Measurements from ENCODE around the gene NALCN.

NALCN gene

DNA sequence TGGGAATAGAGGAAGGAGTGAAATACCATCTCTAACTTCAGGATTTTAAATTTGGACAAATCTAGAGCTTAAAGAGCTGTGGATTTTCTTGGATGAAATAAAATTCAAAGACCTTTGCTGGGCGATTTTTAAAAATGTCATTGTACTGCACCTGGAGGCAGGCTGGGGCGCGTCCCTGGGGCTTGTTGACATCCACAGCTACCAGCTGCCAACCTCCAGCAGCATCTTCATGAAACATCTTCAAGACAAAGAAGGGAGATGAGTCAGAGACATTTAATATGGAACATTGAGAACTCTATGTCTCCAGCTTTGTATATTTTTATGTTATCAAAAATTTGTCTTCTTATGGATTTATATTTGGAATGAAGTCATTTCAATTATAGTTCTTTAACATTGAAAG is 132.5 kb downstream of the NALCN start:
- no peak for DNase-seq

- no peak for DNase-seq
Observed at GRCh38 chr13:101272886-101273285, 143.4 kb downstream of the NALCN start.

DNA sequence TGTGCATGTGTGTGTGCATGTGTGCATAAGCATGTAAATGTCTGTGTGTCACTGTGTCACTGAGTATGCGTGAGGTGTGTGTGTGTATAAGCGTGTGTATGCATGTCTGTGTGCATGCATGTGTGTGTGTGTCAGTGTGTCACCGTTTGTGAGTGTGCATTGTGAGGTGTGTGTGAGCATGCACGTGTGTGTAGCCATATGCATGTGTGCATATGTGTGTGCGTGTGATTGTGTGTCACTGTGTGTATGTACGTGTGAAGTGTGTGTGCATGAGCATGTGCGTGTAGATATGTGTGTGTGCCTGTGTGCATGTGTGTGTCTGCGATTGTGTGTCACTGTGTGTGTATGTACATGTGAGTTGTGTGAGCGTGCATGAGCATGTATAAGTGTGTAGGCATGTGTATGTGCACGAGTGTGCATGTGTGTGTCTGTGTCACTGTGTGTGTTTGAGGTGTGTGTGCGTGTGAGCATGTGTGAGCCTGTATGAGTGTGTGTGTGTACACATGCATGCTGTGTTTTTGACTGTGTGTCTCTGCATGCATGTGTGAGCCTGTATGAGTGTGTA is 144.5 kb downstream of the NALCN start:
- no peak for DNase-seq

DNA sequence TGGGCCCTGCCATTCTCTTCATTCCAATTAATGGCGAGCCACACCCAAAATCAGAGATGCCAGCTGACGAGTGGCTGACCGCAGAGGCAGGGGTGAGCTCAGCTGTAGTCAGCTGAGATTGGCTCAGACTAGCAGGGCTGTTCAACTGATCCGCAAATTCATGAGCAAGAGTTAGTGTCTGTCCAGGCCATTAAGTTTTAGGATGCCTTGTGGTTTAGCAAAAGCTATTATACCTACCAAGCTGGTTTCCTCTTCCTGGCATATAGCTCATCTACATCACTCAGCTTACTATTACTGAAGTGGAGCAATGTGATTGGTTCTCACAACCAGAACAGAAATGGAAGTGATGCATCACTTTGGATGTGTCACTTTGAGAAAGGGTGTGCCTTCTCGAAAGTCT is 148.7 kb downstream of the NALCN start:
- no peak for DNase-seq

- no peak for DNase-seq
Observed at GRCh38 chr13:101265934-101266333, 150.4 kb downstream of the NALCN start.

- no peak for DNase-seq
Observed at GRCh38 chr13:101264931-101265330, 151.4 kb downstream of the NALCN start.

DNA sequence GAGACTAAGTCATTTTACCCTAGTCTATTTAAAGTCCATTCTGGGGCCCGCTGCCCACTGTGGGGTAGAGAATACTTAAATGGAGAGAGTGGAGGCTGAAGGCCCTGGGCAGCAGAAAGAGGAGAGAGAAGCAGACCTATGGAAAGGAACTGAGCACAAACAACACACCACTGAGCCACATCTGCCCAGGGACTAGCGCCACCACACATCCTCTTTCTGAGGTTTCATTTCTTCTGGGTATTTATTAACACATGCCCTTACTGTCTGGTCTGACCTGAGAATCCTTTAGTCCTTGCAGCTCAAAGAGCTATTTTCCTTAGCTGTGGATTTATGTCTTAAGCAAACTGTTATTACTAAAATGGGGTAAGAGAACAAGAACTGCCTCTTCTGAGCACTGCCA is 154.0 kb downstream of the NALCN start:
- DNase-seq, result no peak

- DNase-seq, result no peak
Observed at GRCh38 chr13:101258509-101258908, 157.8 kb downstream of the NALCN start.

DNA sequence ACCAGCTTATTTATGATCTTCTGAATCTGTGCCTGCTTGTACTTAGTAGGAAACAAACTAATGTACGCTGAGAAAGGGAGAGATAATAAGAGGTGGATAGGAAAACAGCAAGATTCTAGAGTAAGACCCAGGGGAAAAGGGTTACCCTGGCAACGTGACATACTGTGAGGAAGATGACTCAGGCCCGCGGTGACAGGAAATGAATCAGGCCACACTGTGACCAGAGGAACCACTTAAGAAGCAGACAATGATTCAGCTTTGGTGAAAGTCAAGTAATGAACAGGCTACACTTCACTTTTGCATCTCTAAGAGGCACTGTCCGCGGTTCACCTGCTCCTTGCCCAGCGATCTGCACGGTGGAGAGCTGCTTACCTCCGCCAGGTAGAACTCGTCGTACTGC is 158.2 kb downstream of the NALCN start:
- DNase-seq, result peak; percentile 95

DNA sequence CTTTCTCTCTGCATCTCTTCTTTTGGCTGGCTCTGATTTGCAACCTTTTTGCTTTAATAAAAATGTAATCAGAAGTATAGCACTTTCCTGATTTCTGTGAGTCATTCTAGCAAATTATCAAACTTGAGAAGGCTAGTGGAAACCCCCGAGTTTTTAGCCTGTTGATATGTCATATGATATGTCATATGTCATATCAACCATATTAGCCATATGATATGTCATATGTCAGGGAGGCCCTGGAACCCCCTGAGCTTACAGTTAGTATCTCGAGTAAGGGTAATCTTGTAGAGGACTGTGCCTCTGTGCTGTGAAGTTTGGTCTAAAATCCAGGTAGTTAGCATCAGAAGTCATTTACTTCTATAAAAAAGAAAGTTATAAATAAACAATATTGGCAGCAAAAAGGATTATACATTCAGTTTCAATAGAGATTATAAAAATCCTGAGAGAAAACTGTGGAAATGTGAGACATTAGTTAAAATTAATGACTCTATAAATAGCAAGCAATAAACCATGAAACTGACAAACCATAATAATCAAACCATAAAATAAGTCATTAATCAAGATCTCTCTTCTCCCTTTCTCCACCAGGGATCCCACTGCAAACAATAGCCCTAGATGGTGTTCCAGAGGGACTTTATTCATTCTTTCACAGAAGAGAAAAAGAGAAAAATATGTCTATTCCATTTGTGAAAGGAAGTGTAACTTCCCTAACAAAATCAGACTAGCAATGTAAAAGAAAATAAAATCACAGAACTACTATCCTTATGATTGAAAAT is 167.4 kb downstream of the NALCN start:
- no peak for DNase-seq

GRCh38 chr13:101242720-101243119 is 173.6 kb downstream of the NALCN start:
- DNase-seq, result no peak

DNA sequence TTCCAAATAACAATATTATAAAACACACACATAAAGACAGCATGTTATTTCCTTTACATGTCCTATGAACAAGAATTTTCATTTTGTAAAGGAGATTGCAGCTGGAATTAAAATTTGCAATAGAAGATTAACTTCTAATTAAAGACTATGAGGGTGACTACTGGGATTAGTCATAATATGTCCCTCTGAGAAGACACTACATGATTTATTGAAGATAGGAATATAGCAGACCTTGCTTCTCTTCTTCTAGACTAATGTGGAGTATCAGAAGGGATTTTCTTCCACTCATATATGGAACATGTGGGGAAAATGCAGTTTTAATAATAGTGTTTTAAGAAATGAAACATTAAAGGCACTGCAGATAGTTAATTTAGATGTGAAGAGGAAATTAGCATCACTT is 177.8 kb downstream of the NALCN start:
- DNase-seq, result no peak

- peak; percentile 31 for DNase-seq
Observed at GRCh38 chr13:101231751-101232428, 184.4 kb downstream of the NALCN start.

DNA sequence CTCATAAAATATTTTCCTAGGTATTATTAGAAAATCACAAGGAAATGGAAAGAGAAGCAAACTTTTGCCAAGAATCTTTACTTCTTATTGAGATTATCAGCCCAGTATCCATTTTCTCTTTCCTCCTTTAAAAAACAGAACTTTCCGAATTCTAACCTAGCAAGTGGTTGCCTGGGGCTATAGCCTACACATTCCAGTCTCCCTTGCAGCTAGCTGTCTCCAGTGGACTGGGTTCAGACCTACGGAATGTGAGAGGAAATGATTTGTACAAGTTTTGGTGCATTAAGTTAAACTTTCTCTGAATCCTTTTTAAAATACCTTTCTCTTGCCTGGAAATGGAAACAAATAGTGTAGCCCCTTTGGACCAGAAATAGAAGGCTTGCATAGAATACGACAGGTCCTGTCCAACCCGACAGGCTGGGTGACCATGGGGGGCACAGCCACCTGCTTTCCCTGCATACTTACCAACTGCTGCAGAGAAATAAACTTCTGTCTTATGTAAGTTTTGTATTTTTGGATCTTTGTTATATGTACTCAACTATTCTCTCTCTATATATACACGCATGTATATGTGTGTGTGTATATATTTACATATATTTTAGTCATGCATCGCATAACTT is 185.9 kb downstream of the NALCN start:
- peak; percentile 4 for DNase-seq

DNA sequence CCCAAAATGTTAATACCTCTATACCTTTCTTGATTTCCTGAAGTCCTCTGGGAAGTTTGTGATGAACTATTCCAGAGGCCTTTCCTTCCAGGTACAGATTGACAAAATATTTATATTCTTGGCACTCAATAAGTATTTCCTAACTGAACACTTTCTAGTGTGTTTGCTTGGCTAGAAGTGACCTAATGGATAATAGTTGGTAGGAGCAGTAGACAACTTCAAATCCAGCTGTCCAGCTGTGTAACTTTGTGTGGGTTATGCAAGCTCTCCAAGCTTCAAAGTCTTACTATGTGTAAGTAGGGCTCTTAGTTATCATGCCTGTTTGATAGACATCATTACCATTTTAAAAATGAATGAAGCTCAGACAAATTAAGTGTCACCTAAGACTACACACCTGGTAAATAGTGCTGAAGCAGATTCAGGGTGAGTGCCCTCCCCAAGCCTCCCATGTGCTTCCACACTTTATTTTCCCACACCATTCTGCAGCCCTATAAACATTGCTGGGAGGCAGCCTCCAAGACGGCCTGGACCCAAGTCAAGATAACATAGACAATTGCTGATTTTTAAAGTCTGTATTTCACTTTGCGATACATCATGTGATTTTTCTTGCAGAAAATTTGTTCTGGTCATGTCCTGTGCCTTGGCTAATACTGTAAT is 196.6 kb downstream of the NALCN start:
- DNase-seq, result no peak

DNA sequence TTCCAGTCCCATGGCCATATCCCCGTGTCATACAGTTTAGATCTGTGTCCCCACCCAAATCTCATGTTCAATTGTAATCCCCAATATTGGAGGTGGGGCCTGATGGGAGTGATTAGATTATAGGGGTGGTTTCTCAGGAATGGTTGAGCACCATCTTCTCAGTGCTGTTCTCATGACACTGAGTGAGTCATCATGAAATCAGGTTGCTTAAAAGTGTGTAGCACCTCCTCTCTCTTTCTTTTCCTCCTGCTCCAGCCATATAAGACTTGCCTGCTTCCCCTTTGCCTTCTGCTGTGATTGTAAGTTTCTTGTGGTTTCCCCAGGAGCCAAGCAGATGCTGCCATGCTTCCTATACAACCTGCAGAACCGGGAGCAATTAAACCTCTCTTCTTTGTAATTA is 197.8 kb downstream of the NALCN start:
- no peak for DNase-seq

DNA sequence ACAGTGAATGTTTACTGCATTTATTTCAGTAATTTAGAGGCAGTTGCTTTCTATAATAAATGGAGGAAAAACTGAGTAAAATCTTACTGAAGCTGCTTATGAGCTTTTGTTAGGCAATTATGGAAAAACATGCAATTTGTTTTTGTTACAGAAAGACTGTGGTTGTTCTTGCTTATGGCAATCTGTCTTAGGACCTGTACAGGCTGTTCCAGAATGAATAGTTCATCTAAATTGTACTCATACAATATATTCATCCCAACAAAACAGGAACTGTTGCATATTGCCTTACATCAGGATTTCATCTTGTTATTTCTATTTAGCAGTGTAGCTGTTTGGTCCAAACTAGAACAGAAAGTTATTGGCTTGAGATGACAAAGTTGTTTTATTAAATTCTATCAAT is 199.2 kb downstream of the NALCN start:
- no peak for DNase-seq

GRCh38 chr13:101211261-101211660 is 205.0 kb downstream of the NALCN start:
- DNase-seq, result peak; percentile 71

DNA sequence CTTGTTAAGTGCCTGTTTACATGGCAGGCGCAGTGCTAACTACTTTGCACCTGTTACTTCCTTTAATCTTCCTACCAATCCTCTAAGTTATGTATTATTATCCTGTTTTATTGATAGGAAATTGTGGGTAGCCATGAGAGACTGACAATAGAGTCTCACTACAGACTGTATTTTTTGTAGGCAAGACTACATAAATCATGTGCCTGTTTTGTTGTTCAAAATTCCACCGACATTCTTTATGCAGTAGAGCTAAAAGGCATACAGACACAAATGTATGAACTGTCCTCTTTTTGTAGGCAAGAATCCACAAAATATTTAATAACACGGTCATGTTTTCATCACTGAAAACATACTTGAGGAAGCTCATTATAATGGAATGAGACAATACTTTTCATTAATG is 205.5 kb downstream of the NALCN start:
- DNase-seq, result peak; percentile 40

DNA sequence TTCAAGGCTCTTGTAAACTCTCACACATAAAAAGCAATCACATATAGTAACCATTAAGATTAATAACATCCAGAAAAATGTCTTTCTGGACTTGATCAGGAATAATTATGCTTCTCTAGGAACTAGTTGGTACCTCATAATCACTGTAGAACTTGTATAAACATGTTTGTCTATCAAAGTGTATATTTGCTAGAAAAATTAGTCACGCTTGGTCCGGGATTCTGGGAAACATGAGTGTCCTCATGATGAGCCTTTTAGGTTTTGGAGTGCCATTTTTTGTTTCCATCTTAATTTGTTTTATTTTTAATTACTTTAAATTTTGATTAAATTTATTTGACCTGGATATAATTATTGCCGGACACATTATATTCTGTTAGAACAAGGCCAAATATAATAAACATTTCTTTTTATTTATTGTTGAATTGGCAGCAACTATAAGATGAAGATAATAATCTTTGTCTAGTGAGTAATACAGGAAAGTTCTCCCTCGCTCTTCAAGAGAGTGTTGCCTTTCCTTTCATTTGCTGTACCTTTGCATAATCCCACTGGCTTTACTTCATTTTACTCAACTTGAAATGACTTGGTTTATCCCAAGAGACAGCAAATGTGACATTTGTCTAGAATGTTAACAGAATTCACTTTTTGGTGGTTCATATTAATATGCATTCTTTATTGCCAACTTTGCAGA is 207.0 kb downstream of the NALCN start:
- DNase-seq, result no peak

DNA sequence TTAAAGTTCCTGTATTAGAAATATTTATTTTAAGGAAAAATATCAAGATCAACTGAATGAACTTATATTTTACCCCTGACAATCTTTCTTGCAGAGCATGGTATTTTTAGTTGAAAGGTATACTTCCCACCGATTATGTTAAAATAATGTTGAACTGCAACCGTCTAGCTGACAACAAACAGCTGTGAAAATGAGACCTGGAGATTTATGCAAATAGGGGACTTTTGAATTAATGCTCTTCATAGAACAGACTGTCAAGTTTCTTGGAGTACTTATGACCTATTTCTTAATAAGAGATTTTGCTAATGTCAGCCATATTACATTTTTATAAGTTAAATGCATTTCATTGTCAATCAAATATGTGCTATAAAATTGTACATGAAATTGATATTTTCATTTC is 210.9 kb downstream of the NALCN start:
- DNase-seq, result no peak

DNA sequence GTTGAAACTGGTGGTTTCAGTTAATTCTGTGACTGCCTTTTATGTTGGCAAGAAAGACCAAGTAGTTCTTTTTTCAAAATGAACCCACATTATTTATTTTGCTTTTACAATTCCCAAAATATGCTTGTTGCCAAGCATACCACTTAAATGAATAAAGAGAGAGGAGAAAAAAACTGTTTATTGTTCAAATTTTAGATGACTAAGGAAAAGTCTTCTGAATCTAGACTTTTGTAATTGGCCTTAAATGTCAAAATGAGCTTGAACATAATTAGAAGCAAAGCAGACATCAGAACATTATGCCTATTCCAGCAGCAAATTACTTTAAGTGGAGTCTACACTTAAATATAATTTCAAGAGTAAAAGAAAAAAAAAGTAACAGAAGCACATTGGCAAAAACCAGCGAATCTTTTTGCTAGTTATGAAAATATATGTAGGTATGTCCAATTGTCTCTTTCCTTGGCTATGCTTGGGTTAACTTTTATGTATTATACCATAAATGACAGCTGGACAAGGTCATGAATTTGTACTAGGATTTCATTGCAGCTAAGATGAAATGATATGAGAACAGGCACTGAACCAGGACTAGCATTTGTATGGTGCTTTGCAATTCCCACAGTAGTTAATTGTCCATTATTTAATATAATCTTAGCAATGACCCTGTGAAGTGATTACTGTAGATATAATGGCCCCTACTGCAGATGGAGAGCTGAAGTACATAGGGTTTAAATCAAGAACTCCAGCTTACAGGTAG is 211.9 kb downstream of the NALCN start:
- no peak for DNase-seq

Data from fibroblast of skin of scalp (primary cell).